Measurements from ENCODE around the gene KLF16. TPM values are rescaled to one million over a fixed set of nuclear protein-coding genes. Genes with fewer than 3 reads are reported as not detected.

KLF16 gene
- total RNA-seq, 2 donors from 2014 or later = 7.7 to 11.0 TPM

- no peak for ATAC-seq (ENCODE audit: insufficient number of reproducible peaks, low FRiP score, low read depth)
- H3K4me1 ChIP-seq (ENCODE audit: control insufficient read depth in 1 of 2, low read depth in 2 of 2) = peaks cover 0 to 9% of the 10 kb centered on the region in 2 donors
Measured at GRCh38 chr19:1837222-1837565, 26.2 kb downstream of the KLF16 start.

GRCh38 chr19:1836458-1837221 is 26.7 kb downstream of the KLF16 start:
- H3K4me1 ChIP-seq (ENCODE audit: control insufficient read depth in 1 of 2, low read depth in 2 of 2) = peaks cover 0 to 9% of the 10 kb centered on the region in 2 donors
- no peak for ATAC-seq (ENCODE audit: insufficient number of reproducible peaks, low FRiP score, low read depth)

More at GRCh38 chr19:1837222-1837565, 26.2 kb downstream of the KLF16 start:
- TF ChIP-seq, protein P1, sequence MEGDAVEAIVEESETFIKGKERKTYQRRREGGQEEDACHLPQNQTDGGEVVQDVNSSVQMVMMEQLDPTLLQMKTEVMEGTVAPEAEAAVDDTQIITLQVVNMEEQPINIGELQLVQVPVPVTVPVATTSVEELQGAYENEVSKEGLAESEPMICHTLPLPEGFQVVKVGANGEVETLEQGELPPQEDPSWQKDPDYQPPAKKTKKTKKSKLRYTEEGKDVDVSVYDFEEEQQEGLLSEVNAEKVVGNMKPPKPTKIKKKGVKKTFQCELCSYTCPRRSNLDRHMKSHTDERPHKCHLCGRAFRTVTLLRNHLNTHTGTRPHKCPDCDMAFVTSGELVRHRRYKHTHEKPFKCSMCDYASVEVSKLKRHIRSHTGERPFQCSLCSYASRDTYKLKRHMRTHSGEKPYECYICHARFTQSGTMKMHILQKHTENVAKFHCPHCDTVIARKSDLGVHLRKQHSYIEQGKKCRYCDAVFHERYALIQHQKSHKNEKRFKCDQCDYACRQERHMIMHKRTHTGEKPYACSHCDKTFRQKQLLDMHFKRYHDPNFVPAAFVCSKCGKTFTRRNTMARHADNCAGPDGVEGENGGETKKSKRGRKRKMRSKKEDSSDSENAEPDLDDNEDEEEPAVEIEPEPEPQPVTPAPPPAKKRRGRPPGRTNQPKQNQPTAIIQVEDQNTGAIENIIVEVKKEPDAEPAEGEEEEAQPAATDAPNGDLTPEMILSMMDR (IDR thresholded peaks at IDR 0.05) = no peak
- no peak for DNase-seq (ENCODE audit: low spot score)
- H3K9me3 ChIP-seq = no peaks in the 10 kb centered on the region
- H3K36me3 ChIP-seq = no peaks in the 10 kb centered on the region
- H3K27ac ChIP-seq = no peak overlapping the region
- no peaks in the 10 kb centered on the region for H3K27me3 ChIP-seq (replicated peaks; ENCODE audit: insufficient read depth)
- no peak overlapping the region for H3K4me3 ChIP-seq

DNA sequence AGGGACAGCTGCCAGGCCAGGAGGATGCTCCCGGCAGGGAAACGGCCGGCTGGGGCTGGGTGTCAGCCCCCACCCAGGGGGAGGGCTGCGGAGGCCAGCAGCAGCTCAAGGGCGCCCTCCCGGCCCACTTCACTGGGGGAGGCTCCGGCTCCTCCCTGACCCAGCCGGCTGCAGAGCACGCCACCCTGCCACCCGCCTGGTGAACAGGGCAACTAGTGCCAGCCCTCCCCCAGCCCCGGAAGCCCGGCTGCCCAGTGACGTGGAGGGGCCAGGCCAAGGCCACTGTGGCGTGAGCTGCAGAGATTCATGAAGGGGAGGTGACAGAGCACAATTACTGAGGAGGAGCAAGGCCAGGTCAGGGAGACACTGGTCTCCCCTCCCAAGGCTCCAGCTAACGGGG is 29.8 kb downstream of the KLF16 start:
- no peak overlapping the region for H3K4me3 ChIP-seq
- no peak for ATAC-seq (ENCODE audit: insufficient number of reproducible peaks, low FRiP score, low read depth)
- TF ChIP-seq, protein P1 (IDR thresholded peaks at IDR 0.05) = no peak
- H3K27me3 ChIP-seq (replicated peaks; ENCODE audit: insufficient read depth) = no peaks in the 10 kb centered on the region
- no peaks in the 10 kb centered on the region for H3K9me3 ChIP-seq
- no peak for DNase-seq (ENCODE audit: low spot score)
- H3K4me1 ChIP-seq (ENCODE audit: control insufficient read depth in 1 of 2, low read depth in 2 of 2) = peaks cover 0 to 9% of the 10 kb centered on the region in 2 donors
- no peaks in the 10 kb centered on the region for H3K36me3 ChIP-seq
- H3K27ac ChIP-seq = no peak overlapping the region

More at GRCh38 chr19:1836458-1837221, 26.7 kb downstream of the KLF16 start:
- H3K36me3 ChIP-seq = no peaks in the 10 kb centered on the region
- TF ChIP-seq, protein P1 (IDR thresholded peaks at IDR 0.05) = no peak
- DNase-seq (ENCODE audit: low spot score) = no peak
- no peaks in the 10 kb centered on the region for H3K9me3 ChIP-seq
- no peak overlapping the region for H3K4me3 ChIP-seq
- H3K27me3 ChIP-seq (replicated peaks; ENCODE audit: insufficient read depth) = no peaks in the 10 kb centered on the region
- no peak overlapping the region for H3K27ac ChIP-seq

GRCh38 chr19:1832046-1832663 is 31.2 kb downstream of the KLF16 start:
- H3K27ac ChIP-seq = no peak overlapping the region
- no peak overlapping the region for H3K4me3 ChIP-seq
- no peak for DNase-seq (ENCODE audit: low spot score)
- TF ChIP-seq, protein P1 (IDR thresholded peaks at IDR 0.05) = no peak
- H3K36me3 ChIP-seq = peaks cover 13% of the 10 kb centered on the region
- no peaks in the 10 kb centered on the region for H3K9me3 ChIP-seq
- H3K27me3 ChIP-seq (replicated peaks; ENCODE audit: insufficient read depth) = no peaks in the 10 kb centered on the region
- ATAC-seq (ENCODE audit: insufficient number of reproducible peaks, low FRiP score, low read depth) = no peak
- H3K4me1 ChIP-seq (ENCODE audit: control insufficient read depth in 1 of 2, low read depth in 2 of 2) = peaks cover 0 to 1% of the 10 kb centered on the region in 2 donors

DNA sequence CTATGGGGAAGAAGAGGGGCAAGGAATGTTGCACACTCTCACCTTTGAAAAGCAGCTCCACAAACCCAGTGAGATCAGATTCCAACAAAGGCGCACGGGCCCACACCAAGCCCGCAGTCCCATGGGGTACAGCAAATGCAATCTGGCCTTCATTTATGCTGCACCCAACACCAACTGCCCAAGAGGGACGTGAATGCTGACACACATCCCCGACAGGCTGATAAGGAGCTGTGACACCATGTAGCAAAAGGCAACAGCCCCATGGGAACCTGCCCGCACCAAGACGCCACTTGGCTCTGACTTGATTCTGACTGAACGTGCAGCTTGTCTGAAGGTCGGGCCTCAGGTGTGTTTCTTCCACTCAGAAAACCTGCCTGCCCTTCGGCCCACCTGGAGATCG is 32.4 kb downstream of the KLF16 start:
- no peak for ATAC-seq (ENCODE audit: insufficient number of reproducible peaks, low FRiP score, low read depth)
- H3K4me1 ChIP-seq (ENCODE audit: control insufficient read depth in 1 of 2, low read depth in 2 of 2) = peaks cover 0 to under 1% of the 10 kb centered on the region in 2 donors

More for the DNA sequence above, 32.4 kb downstream of the KLF16 start:
- Histone ChIP-seq H3K27ac (no peak overlapping the region), H3K9me3 (no peaks in the 10 kb centered on the region), H3K36me3 (peaks cover 14% of the 10 kb centered on the region), H3K4me3 (no peak overlapping the region), H3K27me3 (replicated peaks; ENCODE audit: insufficient read depth) (no peaks in the 10 kb centered on the region)
- no peak for DNase-seq (ENCODE audit: low spot score)
- TF ChIP-seq, protein P1 (IDR thresholded peaks at IDR 0.05) = no peak

All from thoracic aorta (tissue), 2 donors.